HEK293T (cell line): Measurements from ENCODE around the gene NME7.

Experiments
- ARNT ChIP-seq: fragments of 450-650 bp; IDR thresholded peaks from 2 replicates; pipeline ENCODE4 v1.6.1; 2017; ENCODE audit warnings: mild to moderate bottlenecking
- BHLHE40 ChIP-seq: fragments of 450-650 bp; IDR thresholded peaks from 2 replicates; pipeline ENCODE4 v1.6.1; 2016; ENCODE audit warnings: mild to moderate bottlenecking, moderate library complexity, borderline replicate concordance
- ELF4 ChIP-seq: fragments of 450-650 bp; IDR thresholded peaks from 2 replicates; pipeline ENCODE4 v1.6.1; 2017; ENCODE audit warnings: antibody characterized with exemption
- FOXA1 ChIP-seq: fragments of 450-650 bp; IDR thresholded peaks from 2 replicates; pipeline ENCODE4 v1.6.1; 2016; ENCODE audit warnings: mild to moderate bottlenecking
- FOXM1 ChIP-seq: fragments of 450-650 bp; IDR thresholded peaks from 2 replicates; pipeline ENCODE4 v1.6.1; 2017; ENCODE audit warnings: mild to moderate bottlenecking, borderline replicate concordance
- HDGF ChIP-seq: fragments of 450-650 bp; IDR thresholded peaks from 2 replicates; pipeline ENCODE4 v1.6.1; 2017; ENCODE audit warnings: antibody characterized with exemption, borderline replicate concordance
- NFRKB ChIP-seq: fragments of 450-650 bp; IDR thresholded peaks from 2 replicates; pipeline ENCODE4 v1.6.1; 2016; ENCODE audit warnings: mild to moderate bottlenecking, moderate library complexity
- SP1 ChIP-seq: fragments of 450-650 bp; IDR thresholded peaks from 2 replicates; pipeline ENCODE4 v1.6.1; 2017
- SUZ12 ChIP-seq: fragments of 450-650 bp; IDR thresholded peaks from 2 replicates; pipeline ENCODE4 v1.6.1; 2016; ENCODE audit warnings: mild to moderate bottlenecking
- TARDBP ChIP-seq: fragments of 450-650 bp; IDR thresholded peaks from 2 replicates; pipeline ENCODE4 v1.6.1; 2016
- ZNF384 ChIP-seq: fragments of 450-650 bp; IDR thresholded peaks from 2 replicates; pipeline ENCODE4 v1.6.1; 2016
- TF ChIP-seq, protein P1 (sequence below): fragments of 450-650 bp; IDR thresholded peaks from 2 replicates; pipeline ENCODE4 v1.6.1; 2016

DNA sequence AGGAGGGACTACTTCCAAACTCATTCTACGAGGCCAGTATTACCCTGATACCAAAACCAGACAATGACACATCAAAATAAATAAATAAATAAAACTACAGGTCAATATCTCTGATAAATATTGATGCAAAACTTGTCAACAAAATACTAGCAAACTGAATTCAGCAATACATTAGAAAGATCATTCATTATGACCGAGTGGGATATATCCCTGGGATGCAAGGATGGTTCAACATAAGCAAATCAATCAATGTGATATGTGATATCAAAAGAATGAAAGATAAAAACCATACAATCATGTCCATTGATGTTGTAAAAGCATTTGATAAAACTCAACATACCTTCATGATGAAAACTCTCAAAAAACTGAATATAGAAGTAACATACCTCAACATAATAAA, 36.7 kb downstream of the NME7 start:
- TF ChIP-seq, protein P1, sequence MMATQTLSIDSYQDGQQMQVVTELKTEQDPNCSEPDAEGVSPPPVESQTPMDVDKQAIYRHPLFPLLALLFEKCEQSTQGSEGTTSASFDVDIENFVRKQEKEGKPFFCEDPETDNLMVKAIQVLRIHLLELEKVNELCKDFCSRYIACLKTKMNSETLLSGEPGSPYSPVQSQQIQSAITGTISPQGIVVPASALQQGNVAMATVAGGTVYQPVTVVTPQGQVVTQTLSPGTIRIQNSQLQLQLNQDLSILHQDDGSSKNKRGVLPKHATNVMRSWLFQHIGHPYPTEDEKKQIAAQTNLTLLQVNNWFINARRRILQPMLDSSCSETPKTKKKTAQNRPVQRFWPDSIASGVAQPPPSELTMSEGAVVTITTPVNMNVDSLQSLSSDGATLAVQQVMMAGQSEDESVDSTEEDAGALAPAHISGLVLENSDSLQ: no peak
- TF ChIP-seq SUZ12 (no peak), SP1 (no peak), FOXA1 (no peak), ZNF384 (no peak), FOXM1 (no peak), BHLHE40 (no peak), ARNT (no peak), NFRKB (no peak), TARDBP (no peak), HDGF (no peak), ELF4 (no peak)
